NCI-H2029 treated with DMSO at 0.1 percent for 48 hours (cell line): Measurements from ENCODE around the gene RNF123.
A peak's percentile ranks its signal among the peaks of the same experiment; 100 is the strongest.

Experiments
- DNase-seq: peaks from one replicate; lab custom pipeline; 2025; lab: John Stamatoyannopoulos, UW

RNF123 gene

DNA sequence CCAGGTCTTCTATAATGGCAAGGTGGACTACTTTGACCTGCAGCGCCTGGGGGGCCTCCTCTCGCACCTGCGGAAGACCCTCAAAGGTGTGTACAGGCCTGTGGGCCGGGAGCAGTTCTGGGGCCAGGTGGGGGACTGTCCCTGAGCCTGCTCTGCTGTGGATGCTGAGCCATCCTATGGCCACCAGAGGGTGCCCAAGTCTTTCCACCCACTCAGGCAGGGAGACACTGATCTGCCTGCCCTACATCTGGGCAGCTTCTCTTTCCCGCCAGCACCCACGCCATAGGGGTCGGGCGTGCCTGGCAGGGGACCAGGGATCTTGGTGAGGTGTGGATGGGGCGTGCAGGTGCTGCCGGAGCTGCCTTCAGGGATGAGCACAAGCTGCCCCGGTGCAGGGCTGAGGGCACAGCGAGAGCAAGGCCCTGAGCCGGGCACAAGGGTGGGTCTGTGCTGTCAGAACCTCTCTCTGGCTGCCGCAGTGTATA is 14.1 kb downstream of the RNF123 start:
- peak; percentile 28 for DNase-seq

DNA sequence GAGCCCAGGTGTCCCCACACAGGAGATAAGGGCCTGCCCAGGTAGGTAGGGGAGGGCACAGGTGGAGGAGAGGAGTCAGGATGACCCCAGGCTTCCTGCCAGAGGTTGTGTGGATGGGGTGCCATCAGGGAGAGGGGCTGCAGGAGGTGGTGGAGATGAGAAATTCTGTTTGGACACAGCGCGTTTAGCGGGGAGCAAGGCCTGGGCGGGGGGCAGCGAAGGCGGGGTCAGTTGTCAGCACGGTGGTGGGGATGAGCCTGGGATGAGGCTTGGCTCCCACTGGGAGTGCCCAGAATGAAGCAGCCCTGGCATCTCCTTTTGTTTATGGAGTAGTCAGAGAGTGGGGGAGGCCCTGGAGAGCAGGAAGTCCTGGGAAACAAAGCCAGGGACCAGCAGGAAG is 14.6 kb downstream of the RNF123 start:
- DNase-seq = no peak

DNA sequence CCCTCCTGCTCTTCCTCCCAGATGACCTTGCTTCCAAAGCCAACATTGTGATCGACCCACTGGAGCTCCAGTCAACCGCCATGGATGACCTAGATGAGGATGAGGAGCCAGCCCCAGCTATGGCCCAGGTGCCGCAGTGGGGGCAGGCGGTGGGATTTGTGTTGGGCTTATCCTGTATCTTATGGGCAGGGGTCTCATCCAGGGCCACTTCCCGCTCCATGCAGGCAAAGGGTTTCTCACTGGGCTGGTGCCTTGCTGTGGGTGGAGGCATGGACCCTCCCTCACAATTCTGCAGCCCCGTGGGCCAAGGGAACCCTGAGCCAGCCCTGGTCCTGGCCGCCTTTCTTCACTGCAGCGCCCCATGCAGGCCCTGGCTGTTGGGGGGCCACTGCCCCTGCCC is 15.3 kb downstream of the RNF123 start:
- DNase-seq = no peak

DNA sequence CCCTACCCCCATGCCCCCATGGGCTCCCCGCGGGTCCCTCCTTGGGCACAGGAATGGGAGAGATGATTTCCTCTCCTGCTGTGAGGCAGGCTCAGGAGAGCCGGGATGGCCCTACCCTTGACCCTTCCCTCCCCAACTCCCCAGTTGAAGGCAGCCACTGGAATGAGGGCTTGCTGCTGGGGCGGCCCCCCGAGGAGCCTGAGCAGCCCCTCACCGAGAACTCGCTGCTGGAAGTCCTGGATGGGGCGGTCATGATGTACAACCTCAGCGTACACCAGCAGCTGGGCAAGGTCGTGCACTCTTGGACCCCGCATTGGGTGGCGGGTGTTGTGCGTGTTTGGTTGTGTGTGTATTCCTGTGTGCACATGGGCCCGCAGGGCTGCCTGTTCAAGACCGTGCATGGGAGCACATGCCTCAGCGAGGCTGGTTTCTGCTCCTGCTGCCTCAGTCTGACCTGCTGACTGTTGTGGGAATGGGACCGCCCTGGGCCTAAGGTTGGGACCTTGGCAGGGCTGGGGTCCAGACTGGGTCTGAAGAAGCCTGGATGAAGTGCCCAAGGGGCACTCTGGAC is 16.1 kb downstream of the RNF123 start:
- no peak for DNase-seq

DNA sequence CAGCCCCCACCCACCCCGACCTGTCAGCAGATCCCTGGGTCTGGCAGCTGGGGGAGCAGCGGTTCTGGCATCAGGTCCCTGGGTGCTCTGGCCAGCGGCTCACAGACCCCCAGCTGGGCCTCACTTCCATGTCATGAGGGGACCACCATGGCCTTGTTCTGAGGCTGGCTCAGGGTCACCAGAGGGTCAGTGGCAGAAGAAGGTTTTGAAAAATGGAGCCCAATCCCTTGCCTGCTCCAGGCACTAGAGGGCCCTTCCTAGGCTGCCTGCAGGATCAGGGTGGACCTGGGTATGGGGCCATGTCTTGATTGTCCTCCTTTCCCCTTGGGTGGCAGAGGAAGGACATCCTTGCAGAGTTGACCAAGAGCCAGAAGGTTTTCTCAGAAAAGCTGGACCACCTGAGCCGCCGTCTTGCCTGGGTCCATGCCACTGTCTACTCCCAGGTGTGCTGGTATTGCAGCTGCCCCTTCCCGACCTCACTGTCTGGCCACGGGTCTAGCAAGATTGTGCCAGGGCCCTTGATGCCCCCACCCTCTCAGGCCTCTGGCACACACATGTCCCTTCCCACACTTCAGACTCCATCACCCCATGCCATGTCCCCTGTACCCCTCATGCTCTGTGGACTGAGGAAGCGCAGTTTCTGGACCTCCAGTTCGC is 17.2 kb downstream of the RNF123 start:
- no peak for DNase-seq

DNA sequence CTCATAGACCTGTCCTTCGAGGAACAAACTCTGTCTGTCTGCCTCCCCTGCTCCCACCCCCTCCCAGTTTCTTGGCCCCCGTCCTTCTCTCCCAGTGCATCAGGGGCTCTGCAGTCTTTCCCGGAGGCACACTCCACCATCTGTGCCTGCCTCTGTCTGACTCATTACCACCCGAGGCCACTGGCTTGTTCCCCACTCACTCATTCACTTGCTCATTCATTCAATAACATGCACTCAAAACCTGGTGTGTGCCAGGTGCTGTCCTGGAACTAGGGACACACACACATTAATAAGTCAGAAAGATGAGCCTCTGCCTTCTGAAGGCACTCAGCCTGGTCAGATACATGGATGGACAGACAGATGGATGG is 17.7 kb downstream of the RNF123 start:
- DNase-seq = no peak

DNA sequence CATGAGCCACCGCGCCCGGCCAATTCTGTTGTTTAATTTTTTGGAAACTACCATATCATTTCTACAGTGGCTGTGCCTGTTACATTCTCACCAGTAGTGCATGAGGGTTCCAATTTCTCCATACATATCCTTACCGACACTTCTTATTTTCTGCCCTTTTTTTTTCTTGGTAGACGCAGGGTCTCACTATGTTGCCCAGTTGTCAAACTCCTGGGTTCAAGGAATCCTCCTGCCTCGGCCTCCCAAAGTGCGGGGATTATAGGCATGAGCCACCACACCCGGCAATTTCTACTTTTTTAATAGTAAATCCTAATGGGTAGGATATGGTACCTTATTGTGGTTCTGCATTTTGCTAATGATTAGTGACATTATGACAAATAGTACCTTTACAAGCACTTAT is 20.5 kb downstream of the RNF123 start:
- no peak for DNase-seq

DNA sequence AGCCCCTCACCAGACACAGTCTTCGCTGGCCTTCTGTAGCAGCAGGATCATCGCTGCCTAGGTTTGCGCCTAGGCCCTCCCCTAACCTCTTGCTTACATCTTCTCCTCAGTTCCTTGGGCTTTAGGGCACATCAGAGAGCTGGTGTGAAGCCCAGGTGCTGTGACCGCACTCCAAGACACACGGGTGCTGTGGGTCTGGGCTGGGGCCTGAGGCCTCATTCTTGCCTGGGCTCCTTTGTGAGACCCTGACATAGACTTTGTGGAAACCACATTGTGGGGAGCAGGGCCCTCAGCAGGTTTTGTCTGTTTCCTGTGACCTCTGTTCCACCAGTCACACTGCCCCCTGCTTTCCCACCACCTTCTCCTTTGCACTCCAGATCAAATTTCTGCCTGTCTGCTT is 22.1 kb downstream of the RNF123 start:
- no peak for DNase-seq

DNA sequence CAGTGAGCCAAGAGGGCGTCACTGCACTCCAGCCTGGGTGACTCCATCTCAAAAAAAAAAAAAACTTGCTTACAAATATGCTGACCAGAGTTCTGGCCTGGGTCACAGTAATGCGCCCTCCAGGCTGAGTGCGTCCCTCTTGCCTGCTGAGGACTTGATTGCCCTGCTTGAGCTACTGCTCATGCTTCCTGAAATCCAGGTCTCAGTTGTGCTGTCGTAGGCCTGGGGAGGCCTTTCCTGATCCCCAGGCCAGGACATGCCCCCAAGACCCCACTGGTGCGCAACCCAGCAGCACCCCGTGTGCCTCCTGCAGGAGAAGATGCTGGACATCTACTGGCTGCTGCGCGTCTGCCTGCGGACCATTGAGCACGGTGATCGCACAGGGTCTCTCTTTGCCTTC is 22.8 kb downstream of the RNF123 start:
- DNase-seq = no peak

DNA sequence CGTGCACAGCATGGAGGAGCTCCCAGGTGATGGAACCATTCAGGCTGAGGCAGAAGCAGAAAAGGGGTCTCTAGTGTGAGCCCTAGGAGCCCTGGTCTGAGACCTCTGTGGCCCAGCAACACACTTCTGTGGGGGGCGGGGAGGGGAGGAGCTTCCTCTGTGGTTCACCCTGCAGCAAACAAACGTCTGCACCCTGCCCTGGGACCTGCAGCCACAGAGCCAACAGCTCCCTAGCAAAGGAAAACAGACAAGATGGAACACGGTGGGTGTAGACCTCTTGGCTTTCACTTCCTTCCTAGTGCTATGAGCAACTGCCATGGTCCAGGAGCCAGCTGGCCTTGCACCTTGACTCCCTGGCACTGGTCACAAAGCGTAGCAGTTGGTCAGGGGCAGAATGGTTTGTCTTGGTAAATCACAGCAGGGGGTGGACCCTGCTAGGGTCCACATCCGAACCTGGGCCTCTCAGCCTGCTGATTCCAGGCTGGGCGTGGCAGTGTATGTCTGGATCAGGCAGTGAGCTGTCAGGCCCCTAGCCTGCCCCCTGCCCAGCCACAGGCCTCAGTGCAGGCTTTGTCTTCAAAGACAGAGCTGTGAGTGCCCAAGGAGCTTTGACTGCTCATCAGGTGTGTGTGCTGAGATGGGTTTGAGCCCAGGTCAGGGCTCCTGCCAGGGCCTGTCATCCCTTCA is 23.4 kb downstream of the RNF123 start:
- DNase-seq = no peak

DNA sequence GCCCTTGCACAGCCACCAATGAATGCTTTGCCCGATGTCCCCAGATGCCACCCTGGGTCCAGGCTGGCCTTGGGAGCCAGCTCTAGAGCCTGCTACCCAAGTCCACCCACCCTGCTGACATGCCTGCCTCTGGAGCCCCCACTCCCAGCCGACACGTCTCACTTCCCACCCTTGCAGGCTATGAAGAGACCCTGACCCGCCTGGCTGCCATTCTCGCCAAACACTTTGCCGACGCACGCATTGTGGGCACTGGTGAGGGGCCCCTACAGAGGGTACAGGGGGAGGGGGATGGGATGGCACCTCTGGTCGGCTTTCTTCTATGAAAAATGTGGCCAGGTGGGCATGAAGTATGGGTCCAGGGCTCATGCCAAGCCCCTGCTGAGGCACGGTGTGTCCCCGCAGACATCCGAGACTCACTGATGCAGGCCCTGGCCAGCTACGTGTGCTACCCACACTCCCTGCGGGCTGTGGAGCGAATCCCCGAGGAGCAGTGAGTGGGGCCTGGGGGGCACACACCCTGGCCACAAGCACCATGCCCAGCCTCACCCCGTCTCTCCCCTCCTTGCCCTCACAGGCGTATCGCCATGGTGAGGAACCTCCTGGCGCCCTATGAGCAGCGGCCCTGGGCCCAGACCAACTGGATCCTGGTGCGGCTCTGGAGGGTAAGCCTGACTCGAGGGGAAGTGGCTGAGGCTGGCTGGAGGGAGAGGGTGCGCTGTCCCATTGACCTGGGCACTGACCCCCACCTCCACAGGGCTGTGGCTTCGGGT is 24.2 kb downstream of the RNF123 start:
- DNase-seq = no peak

DNA sequence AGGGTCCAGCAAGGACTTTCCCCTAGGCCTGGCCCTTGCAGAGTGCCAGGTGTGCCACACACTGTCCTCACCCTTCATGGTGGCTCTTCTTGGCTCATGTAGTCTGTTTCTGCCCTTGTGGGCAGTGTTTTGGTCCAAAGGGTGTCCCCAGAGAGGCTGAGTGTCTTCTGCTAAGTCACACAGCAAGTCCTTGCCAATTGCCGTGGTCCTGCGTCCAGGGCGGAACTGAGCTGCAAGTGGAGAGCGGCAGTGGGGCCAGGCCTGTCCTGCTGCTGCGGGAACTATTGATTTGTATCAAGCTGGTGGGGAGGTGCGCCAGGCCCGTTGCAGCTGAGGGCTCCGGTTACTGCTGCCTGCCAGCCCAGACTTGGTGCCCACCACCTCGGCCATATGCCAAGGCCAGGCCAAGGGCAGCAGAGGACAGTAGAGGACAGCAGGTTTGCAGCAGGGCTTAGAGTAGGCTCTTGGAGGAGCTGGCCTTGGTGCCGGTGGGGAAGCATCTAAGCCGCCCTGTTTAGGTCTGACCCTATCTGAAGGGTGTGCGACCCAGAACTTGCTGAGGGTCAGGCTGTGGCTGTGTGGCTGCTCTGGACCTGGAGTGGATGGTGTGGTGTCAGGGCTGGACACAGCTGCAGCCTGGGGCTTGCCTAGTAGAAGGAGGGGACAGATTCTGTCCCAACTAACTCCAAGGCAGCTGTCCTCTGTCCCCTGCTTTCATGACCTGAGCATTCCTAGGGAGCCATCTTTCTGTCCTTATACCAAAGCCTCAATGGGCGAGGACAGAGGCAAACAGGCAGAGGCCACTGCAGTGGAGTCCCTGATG is 25.6 kb downstream of the RNF123 start:
- no peak for DNase-seq

DNA sequence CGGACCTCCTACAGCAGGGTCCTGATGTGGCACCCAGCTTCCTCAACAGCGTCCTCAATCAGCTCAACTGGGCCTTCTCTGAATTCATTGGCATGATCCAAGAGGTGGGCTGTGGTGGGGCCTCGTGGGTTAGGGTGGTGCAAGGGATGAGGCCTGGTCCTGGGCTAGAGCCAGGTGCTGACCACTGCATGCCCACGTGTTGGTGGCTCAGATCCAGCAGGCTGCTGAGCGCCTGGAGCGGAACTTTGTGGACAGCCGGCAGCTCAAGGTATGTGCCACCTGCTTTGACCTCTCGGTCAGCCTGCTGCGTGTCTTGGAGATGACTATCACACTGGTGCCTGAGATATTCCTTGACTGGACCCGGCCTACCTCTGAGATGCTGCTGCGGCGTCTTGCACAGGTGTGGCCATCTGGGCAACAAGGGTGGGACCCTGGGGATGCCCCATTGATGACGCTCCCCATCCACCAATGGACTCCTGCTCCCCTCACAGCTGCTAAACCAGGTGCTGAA is 26.3 kb downstream of the RNF123 start:
- DNase-seq = no peak

DNA sequence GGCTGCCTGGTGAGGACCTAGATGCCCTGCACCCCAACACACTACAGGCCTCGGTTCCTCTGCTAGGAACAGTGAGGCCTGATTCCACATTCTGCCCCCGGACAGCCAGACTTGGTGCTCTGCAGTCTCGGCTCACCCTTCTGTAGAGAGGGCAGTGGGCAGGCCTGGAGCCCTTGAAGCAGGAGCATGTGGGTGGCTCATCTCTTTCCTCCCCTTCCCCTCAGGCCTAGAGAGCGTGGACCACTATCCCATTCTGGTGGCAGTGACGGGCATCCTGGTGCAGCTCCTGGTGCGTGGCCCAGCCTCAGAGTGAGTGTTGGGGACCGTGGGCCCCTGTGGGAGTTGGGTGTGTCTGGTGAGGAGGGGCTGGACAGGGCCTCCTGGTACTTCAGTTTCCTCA is 26.8 kb downstream of the RNF123 start:
- no peak for DNase-seq

DNA sequence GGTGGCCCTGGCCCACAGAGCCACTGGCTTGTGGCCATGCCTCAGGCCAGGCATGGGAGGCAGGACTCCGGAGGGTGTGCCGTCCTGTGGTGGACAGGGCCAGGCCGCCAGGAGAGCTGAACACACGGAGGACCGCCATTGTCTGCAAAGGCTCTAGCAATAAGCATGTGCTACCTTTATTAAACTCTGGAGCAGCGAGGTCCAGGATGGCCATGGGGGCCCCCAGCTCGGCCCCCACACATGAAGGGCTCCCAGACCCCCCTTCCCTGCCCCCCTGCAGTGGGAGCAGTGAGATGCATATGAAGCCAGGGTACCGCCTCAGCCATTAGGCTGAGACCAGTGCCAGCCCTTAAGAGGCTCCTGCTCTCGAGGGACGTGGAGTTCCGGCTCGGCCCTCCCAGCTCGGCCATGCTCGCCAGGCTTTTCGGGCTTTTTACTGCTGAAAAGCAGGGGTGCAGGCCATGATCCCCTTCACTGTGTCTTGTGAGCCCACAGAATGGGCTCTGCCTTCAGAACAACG is 27.4 kb downstream of the RNF123 start:
- no peak for DNase-seq

DNA sequence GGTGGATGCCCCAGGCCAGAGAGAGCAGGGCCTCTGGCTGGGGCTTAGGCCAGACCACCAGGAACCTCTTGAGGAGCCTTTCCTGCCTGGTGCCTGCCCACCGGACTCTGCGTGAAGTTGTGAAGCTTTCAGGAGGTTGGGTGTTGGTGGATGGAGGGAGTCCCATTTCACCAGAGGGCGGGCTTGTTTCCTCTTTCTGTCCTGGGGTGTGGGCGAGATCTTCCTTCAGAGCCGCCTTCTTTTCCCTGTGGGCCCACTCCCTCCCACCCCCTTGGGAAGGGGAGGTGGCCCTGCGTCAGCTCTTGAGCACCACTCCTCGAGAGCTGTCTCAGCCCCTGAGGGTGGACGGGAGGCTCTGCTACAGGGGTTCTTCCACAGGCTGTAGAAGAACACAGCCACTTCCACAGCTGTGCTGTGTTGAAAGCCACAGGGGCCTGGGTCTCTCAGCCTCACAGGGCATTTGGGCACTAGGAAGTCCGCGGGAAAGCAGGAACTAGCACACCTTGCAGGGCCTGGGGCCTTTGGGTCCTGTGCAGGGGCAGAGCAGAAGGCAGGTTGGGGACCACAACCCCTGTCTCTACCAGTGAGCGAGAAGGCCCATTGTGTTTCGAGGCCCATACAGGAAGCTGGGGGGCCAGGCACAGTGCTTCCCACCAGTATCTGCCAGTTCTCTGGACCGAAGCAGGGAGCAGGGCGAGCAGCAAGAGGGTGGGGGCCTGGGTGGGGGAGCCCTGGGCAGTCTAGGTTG is 28.0 kb downstream of the RNF123 start:
- DNase-seq = no peak

DNA sequence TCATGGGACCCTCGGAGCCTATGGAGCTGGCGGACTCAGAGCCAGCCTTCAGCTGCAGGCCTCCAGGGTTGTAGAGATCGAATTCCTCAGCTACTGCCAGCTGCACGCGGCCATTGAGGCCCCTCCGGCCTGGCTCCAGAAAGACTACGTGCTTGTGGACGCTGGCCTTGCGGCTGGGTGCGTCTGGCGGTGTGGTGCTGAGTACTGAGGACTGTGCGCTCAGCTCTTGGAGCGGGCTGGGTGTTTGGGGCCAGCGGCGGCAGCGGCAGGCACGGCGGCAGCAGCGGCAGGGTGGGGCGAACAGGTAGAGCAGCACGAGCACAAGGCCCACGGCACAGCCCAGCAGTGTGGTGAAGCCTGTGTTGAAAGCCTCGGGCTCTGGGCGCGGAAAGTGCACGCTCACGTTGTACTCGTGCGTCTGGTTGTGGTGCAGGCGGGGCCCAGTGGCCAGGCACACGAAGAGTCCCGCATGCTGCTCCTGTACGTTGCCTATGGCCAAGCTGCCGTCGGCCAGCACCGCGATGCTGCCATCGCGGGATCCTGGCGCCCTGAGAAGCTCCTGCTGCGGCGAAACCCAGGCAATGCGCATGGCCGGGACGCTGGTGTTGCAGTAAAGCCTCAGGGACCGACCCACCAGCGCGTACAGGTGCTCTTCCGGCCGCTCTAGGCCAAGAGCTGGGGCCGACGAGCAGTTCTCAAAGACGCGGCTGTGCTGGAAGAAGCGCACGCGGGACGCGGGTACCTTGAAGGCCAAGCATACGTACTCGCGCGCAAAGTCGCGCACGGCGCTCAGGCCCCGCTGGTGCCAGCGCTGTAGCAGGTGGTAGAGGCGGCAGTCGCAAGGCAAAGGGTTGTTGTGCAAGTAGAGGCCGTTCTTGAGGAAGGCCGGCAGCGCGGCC is 28.9 kb downstream of the RNF123 start:
- peak; percentile 31 for DNase-seq

DNA sequence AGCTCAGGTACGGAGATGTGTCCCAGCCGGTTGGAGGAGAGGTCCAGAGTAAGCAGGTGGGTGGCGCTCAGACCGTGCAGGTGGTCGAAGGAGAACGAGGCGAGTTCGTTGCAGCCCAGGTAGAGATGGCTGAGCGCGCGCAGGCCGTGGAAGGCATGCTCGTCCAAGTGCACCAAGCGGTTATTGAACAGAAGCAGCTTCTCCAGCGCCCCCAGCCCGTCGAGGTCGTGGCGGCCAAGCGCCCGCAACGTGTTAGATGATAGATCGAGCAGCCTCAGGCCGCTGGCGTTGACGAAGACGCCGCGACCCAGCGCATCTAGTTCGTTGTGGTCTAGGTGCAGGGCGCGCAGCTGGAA is 29.5 kb downstream of the RNF123 start:
- no peak for DNase-seq

DNA sequence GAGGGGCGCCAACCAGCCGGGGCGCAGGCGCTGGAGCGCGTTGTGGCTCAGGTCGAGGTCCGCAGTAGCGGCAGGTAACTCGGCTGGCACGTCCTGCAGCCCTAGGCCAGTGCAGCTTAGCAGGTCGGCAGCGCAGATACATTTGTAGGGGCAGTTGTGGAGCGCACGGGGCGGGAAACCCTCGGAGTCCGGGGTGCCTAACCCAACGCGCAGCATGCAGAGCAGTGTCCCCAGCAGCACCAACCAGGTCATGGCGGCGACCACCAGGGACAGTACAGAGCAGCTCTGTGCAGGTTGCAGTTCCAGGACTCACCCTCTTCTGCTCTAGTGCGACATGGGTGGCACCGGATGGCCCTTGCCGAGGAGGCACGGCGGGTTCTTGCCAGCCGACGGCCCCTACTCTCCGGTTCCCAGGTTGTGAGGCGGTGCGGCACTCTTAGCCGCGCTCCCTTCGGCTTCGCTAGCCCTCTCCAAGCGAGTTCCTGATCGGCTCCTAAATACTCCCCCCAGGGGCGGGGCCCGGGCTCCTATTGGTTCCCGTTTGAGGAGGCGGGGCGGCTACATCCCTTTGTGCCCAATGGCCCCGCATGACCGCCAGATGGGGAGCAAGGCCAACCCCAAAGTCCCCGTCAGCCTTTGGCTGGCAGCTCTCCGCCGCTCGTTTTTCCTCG is 30.0 kb downstream of the RNF123 start, which contains the start of gene AMIGO3:
Gene AMIGO3, minus strand, starts transcription at position 471 of the 671 bp plus-strand sequence. Its CDS starts 219 bp downstream, at position 252.
- DNase-seq = peak; percentile 50
